Left colon (tissue), 2 donors: Measurements from ENCODE around the gene SEC24A. TPM values are rescaled to one million over a fixed set of nuclear protein-coding genes. Genes with fewer than 3 reads are reported as not detected.
"Not testable (repeated sequence)": the region's sequence is repeated elsewhere in the genome, so short reads cannot be mapped to it uniquely, and the experiment has no call there.

Source experiments
- ATAC-seq: fragments of 200-7000 bp; cut with Tn5 transposase; one replicate; pipeline ENCODE4 v1.9.1; 2020; ENCODE audit warnings: mild to moderate bottlenecking, moderate library complexity
- DNase-seq, 2 donors: peaks; one replicate each; pipeline ENCODE4 v3.0.0-alpha.2; 2020
- intact Hi-C, 2 donors: fragments of 100-400 bp; cut with DNase I in 1 of 2; cut with micrococcal nuclease in 1 of 2; formaldehyde crosslinking; loops; one replicate each; pipeline versions ENCODE4 v1.11.2 to v1.14.0; 2022; cut with DNase I, micrococcal nuclease
- long read RNA-seq: library from polyadenylated mRNA; unstranded; transcript quantifications from one replicate; pipeline ENCODE4 v2.0.0, GENCODE V29; 2021
- total RNA-seq, 2 donors: library from RNA; stranded (reverse); fragmentation: NEBNext Ultra II Directional; extraction: Animal tissue kit (Norgen Biotek cat#: 25700); gene quantifications; one replicate each; pipeline ENCODE4 v1.2.1, GENCODE V29; 2021
- donor health status: DM: no; HTN: no; CAD: no.
- donor health status: DM: yes; HTN: yes; CAD: no.

SEC24A gene
- total RNA-seq = 10 to 100 TPM; 28.8 to 34.8 TPM
- long read RNA-seq, full-length matches to known transcripts = 2 of 17 reads
- long read RNA-seq, partial matches to known transcripts = 9 of 17 reads
- long read RNA-seq, other reads (novel, unspliced or antisense) = 6 of 17 reads

GRCh38 chr5:134648425-134649162 is at the start of gene SEC24A:
SEC24A (plus strand) TSS chr5:134648785; CDS start chr5:134649077, 292 bp downstream.
- intact Hi-C loops = no loop called here
- peak; percentile 92 to 93 for DNase-seq

GRCh38 chr5:134599820-134600219 is 48.8 kb upstream of the SEC24A start:
- DNase-seq, ATAC-seq, intact Hi-C loops: not testable (repeated sequence)

More at GRCh38 chr5:134648425-134649162, at the start of gene SEC24A:
- peak; percentile 95 for ATAC-seq

GRCh38 chr5:134600600-134600999 is 48.0 kb upstream of the SEC24A start:
- no peak for ATAC-seq
- intact Hi-C loops = no loop called here
- DNase-seq = no peak

GRCh38 chr5:134603059-134603458 is 45.5 kb upstream of the SEC24A start:
- intact Hi-C loops = no loop called here
- no peak for DNase-seq
- ATAC-seq = no peak

- intact Hi-C loops = no loop called here
- no peak for DNase-seq
- ATAC-seq = no peak
Observed at GRCh38 chr5:134604908-134605307, 43.7 kb upstream of the SEC24A start.

GRCh38 chr5:134606726-134607125 is 41.9 kb upstream of the SEC24A start:
- ATAC-seq = no peak
- intact Hi-C loops = no loop called here
- no peak for DNase-seq

- DNase-seq (no peak), ATAC-seq (no peak)
- intact Hi-C loops = no loop called here
Observed at GRCh38 chr5:134608555-134608954, 40.0 kb upstream of the SEC24A start.

- ATAC-seq = peak; percentile 64
- DNase-seq = no peak
Observed at GRCh38 chr5:134609232-134609851, 39.2 kb upstream of the SEC24A start.

GRCh38 chr5:134610725-134611124 is 37.9 kb upstream of the SEC24A start:
- intact Hi-C loops = no loop called here
- ATAC-seq (peak; percentile 42), DNase-seq (no peak)

More at GRCh38 chr5:134609232-134609851, 39.2 kb upstream of the SEC24A start:
- intact Hi-C loops = no loop called here

GRCh38 chr5:134611515-134611914 is 37.1 kb upstream of the SEC24A start:
- DNase-seq (no peak), ATAC-seq (no peak)
- intact Hi-C loops = no loop called here

GRCh38 chr5:134614450-134615085 is 34.0 kb upstream of the SEC24A start:
- ATAC-seq (no peak), DNase-seq (no peak)
- intact Hi-C loops = no loop called here

- ATAC-seq = no peak
- no peak for DNase-seq
- intact Hi-C loops = no loop called here
Observed at GRCh38 chr5:134620634-134621033, 28.0 kb upstream of the SEC24A start.

GRCh38 chr5:134625559-134625958 is 23.0 kb upstream of the SEC24A start:
- ATAC-seq (peak; percentile 50), DNase-seq (no peak)
- intact Hi-C loops = no loop called here

GRCh38 chr5:134626369-134627014 is 22.1 kb upstream of the SEC24A start:
- ATAC-seq = peak; percentile 97
- intact Hi-C loops = no loop called here
- DNase-seq = no peak

- intact Hi-C loops = no loop called here
- no peak for ATAC-seq
- no peak for DNase-seq
Observed at GRCh38 chr5:134634227-134634626, 14.4 kb upstream of the SEC24A start.

- ATAC-seq, intact Hi-C loops, DNase-seq: not testable (repeated sequence)
Observed at GRCh38 chr5:134635366-134635765, 13.2 kb upstream of the SEC24A start.

- intact Hi-C loops = no loop called here
- DNase-seq (no peak), ATAC-seq (no peak)
Observed at GRCh38 chr5:134637116-134637721, 11.4 kb upstream of the SEC24A start.

GRCh38 chr5:134638760-134639201 is 9.8 kb upstream of the SEC24A start:
- ATAC-seq (peak; percentile 95), DNase-seq (peak; percentile 43)
- intact Hi-C loops = no loop called here
